ELR (cell line): ENCODE results near the gene EIF4G1.

ENCODE experiments used
- DNase-seq: peaks from one replicate; pipeline ENCODE4 v3.0.0-alpha.2; 2015; ENCODE audit warnings: low read depth

Gene EIF4G1

DNA sequence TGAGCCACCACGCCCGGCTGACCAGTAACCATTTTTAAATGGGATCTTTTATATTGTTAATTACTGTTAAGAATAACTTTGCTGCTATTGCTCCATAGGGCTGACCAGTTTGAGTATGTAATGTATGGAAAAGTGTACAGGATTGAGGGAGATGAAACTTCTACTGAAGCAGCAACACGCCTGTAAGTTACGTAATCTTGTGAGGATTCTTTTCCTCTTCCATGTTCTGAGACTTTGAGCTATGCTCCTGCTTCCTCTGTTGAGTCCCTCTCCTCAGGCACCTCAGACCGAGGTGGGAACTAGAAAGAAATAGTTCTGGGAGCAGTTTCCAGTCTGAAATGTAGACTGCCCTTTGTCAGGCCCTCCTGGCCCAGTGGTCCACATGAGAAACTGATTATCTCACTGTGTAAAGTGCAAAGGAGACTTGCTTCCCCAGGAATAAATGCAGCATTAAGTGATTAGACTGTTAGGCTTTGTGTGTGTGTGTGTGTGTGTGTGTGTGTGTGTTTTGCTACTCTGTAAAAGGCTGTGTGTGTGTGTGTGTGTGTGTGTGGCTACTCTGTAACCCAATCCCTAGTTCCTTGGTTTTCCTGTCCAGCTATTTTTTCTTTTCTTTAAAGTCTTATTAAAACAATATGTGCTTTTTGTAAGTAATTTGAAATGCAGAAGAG, 52.3 kb downstream of the EIF4G1 start:
- DNase-seq, result no peak

DNA sequence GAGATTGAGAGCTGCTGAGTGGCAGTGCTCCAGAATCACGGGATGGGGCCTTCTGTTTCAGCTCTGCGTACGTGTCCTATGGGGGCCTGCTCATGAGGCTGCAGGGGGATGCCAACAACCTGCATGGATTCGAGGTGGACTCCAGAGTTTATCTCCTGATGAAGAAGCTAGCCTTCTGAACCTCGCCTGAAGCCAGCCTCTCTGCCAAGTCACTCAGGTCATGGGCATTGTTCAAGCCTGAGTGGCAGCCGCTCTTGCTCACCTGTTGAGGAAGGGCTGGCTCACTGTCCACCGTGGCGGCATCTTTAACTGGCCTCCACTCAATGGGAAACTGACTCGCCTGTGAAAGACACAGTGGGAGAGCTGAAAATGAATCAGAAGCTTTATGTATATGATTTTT, 53.7 kb downstream of the EIF4G1 start:
- DNase-seq, result no peak

DNA sequence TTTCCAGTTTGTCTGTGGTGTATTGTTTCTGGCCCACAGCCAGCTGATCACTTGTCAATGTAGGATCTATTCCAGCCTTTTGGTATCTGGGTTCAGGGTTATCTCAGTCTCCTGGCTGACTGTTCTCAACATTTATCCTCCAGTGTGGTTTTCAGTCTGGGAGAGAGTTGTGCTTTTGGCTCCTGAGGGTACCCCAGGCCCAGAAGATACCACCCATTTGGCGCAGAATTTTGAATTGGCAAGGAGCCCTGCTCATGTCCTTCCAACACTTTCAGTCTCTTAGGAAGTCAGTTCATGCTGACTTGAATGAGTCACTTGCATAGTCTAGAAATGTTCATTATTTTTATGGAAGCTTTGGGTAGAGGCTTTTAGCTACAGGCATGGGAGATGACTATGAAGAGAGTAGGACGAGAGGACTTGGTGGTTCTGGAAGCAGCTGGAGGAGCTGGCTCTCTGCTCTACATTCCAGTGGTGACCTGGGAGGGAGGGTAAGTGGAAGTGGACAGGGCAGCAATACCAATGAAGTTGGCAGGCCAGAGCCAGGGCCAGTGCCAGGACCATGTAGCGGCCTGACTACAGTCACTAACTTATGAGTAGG, 54.3 kb downstream of the EIF4G1 start:
- peak; percentile 34 for DNase-seq

DNA sequence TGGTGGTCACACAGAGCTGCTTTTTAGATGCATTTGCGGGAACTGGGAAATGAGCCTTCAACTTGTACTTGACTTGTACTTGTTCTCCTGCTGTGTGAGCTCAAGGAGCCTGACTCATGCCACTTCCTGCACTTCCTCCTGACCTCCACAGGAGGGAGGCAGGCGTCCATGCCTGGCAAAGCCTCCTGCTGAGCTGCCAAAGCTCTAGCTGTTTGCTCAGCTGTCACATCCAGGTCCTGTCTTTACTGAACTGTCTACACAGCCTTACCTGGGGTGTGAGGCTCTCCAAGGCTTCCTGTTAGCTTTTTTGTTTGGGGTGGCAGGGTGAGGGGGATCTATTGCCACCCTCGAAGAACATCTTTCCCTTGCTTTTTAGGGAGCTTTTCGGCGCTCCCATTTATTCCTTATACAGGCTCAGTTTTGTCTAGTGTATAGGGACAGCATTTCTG, 57.2 kb downstream of the EIF4G1 start:
- peak; percentile 89 for DNase-seq

DNA sequence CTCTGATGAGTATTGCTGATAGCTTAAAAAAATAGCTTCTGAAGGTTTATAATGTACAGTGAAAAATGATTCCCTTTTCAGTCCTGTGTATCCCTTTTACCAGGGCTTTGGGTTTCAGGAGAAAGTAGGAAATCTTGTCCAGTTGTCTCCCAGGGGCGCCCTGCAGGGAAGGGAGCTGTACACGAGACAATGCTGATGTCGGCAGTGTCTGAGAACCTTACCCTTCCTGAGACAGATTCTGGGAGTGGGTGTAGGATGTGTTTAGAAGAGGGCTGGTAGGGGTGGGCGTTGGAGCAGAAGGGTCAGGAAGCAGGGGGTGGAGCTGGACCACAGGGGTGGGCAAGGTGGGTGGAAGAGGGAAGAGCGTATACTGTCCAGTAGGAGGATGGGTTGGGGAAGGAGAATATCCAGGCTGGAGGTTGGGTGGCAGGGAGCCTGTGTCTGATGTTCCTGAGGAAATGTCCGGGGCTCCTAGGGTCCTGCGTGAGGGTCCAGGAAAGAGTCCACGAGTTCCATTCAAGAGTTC, 58.0 kb downstream of the EIF4G1 start:
- no peak for DNase-seq

DNA sequence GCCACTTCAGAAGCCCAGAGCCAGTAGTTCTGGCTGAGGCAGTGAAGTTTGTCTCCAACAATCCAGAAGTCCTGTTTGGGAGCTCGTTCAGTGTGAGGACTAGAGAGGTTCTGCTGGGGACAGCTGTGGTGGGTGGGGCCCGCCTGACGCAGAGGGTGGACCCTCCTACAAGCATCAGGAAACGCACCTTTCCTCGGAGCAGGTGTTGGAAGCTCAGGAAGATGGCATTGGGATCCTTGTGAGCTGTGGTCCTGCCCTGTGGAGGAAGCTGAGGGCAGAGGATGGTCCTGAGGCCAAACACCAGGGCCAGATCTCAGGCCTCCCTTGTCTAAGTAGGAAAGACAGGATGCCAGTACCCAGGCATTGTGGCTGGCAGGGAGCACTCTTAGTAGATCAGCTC, 58.5 kb downstream of the EIF4G1 start:
- DNase-seq, result no peak

DNA sequence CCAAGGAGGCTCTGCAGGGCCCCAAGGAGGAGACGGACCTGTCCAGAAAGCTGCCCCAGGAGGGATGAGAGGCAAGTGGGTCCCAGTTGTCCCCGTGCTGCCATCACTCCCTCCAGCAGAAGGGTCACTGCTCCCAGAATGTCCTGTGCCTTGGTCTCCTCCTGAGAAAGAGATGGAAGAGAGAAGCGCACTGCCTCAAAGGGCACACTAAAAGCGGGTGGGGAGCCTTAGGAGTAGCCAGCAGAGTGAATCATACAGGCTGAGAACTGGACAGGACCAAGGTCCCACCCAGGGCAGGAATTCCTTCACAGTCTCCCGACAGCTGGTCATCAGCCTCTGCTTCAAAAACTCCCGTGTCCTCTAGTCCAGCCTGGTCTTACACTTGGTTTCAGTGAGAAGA, 59.0 kb downstream of the EIF4G1 start:
- DNase-seq, result peak; percentile 28

DNA sequence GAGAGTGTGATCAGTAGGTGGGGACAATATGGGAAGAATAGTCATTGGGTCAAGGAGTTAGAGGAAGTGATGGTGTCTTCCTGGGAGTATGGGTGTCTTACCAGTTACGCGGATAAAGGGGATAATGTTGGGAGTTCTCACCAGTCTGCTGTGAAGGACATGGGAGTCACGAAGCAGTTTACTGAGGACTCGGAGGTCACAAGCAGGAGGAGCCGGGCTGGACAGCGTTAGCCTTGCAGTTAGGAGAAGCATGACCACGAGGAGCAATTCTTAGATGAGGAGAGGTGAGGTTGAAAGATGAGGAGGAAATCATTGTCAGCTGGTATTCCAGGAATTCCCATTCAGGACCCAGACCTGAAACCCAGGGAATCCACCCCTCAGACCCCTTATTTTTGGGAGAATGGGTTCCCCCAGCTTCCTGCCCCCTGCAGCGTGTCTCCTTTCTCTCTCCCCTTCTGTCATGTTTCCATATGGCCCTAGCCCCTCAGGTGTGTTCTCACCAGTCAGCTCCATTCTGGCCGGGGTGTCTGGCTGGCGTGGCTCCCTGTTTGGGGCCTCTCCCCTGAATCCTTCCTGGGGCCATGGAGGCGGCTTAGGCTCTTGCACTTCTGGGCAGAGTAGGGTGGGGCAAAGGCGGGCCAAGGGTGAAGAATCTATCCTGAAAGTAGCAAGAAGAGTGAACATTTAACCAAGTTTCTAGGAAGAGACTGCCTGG, 61.5 kb downstream of the EIF4G1 start:
- no peak for DNase-seq

DNA sequence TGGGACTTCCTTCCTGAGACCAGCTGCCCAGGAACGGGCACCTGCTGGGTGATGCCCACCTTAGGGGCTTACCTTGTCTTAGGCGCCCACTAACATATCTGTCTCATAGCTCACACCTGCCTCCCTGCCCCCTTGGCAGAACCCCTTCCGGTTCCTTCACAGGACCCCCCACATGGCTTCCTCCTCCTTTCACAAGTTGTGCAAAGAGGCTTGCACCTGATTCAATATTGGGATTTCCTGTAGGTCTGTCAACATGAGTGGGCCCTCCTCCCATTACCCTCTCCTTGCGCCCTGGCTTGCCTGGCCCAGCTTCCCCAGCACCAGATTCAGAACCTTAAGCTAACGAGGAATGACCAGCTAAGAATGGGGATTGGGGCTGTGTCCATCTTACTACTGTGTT, 63.0 kb downstream of the EIF4G1 start:
- no peak for DNase-seq

DNA sequence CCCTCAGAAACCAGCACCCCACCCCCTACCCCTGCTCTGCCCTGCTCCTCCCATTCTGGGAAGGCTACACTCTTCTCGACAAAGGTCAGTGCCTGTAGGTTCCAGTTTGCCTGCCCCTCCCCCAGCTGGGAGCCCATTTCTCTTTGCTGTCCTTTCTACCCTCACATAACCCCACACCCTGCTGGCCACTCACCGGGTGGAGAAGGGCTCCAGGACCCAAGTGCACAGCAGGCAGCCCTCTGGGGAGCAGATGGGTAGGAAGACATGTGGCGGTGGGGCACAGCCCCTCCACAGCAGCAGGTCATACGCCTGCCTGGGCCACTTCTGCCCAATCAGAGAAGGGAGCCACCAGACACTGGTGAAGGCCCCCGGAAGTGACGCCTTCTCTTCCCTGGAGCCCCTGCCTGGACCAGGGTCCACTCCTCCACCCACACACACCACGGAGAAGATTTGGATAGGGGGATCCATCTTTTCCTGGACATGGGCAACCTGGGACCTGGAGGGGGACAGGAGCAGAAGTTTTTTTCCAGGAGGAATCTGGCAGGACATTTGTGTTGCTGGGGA, 63.6 kb downstream of the EIF4G1 start, which contains the start of gene THPO:
TSS of gene THPO (minus strand) at position 326 of the 564 bp plus-strand sequence. CDS start 1,948 bp downstream, outside the sequence.
- DNase-seq, result no peak

DNA sequence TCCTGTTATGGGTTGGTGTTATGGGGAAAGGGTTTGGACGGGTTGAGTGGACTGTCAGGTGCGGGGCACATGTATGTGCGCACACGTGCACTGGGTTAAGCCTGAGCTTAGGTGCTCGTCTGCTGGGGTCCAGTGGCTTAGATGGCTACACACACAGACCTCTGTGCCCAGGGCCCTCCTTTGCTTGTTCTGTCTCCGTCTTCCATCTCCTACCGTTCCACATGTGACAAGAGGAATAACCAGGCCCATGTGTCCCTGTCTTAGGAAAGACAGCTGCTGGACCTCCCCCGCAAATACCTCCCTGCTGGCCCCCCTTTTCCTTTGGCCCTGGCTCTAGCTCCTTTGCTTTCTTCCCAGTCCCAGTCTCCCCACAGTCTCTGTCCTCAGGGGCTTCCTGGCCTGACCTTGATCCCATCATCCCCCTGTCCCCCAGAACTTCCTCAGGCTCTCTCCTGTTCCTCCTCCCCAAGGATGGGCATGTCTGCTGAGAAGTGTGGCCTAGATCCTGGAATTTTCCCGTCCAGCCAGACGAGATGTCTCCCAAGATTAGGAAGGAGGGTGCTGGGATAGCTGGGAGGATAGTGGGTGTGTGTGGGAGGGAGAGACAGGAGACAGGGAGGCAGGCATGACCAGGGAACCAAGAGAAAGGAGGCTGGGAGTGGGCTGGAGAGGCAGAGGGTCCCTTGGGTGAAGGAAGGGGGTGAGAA, 64.4 kb downstream of the EIF4G1 start:
- no peak for DNase-seq

DNA sequence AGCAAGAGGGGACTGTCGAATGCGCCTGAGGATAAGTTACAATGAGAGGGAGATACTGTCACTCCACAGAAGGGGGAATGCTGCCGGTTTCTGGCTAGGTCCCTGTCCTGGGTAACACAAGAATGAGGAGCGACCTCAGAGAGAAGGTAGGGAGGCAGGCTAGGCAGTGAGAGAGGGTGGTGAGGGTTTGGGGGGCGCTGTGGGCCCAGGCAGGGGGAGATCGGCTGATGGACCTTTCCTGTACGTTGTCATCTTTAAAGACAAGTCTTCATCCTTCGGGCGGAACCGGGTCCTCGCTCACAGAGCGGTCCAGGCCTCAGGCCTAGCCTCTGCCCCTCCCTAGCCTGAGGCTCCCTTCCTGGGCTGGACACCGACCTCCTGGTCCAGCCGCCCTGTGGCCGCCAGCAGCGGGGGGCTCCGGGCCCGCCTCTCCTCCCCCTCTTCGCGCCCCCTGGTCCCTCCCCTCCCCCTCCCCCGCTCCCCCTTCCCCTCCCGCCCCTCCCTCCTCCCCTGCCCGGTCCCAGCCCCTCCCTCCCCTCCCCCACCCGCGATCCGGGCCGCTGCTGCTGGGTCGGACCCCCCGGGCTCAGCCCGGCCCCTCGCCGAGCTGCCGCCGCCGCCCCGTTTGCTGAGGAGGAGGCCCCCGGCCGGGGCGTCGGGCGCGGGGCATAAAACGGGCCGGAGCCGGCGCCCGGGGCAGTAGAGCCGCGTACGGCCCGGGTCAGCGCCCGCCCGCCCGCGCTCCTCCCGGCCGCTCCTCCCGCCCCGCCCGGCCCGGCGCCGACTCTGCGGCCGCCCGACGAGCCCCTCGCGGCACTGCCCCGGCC, 65.2 kb downstream of the EIF4G1 start, which contains the start of gene CHRD:
TSS of gene CHRD (plus strand) at position 697 of the 827 bp plus-strand sequence. CDS start 265 bp downstream, outside the sequence.
- DNase-seq, result no peak

DNA sequence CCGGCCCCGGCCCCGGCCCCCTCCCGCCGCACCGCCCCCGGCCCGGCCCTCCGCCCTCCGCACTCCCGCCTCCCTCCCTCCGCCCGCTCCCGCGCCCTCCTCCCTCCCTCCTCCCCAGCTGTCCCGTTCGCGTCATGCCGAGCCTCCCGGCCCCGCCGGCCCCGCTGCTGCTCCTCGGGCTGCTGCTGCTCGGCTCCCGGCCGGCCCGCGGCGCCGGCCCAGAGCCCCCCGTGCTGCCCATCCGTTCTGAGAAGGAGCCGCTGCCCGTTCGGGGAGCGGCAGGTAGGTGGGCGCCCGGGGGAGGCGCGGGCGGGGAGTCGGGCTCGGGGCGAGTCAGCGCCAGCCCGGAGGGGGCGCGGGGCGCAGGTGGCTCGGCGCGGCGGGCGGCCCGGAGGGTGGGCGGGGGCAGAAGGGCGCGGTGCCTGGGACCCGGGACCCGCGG, 65.8 kb downstream of the EIF4G1 start:
- DNase-seq, result peak; percentile 42

DNA sequence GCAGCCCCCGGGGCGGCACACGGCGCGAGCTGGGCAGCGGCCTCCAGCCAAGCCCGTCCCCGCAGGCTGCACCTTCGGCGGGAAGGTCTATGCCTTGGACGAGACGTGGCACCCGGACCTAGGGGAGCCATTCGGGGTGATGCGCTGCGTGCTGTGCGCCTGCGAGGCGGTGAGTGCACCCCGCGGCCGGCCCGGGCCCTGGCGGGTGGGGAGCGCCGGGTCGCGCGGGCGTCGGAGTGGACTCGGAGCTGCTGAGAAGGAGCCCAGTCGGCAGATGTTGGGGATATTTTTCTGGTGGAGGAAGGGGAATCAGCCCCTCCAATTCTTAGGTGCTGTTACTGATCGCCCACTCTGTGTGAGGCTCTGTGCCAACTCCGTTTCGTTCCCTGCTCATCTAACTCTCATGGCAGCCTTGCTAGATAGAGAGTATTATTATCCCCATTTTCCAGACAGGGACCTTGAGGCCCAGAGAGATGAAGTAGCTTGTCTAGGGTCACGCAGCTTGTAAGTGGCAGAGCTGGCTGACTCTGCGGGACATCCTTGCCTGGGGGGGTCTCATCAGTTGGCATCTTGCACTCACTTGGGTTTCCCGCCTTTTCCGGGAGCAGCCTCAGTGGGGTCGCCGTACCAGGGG, 66.3 kb downstream of the EIF4G1 start:
- no peak for DNase-seq

DNA sequence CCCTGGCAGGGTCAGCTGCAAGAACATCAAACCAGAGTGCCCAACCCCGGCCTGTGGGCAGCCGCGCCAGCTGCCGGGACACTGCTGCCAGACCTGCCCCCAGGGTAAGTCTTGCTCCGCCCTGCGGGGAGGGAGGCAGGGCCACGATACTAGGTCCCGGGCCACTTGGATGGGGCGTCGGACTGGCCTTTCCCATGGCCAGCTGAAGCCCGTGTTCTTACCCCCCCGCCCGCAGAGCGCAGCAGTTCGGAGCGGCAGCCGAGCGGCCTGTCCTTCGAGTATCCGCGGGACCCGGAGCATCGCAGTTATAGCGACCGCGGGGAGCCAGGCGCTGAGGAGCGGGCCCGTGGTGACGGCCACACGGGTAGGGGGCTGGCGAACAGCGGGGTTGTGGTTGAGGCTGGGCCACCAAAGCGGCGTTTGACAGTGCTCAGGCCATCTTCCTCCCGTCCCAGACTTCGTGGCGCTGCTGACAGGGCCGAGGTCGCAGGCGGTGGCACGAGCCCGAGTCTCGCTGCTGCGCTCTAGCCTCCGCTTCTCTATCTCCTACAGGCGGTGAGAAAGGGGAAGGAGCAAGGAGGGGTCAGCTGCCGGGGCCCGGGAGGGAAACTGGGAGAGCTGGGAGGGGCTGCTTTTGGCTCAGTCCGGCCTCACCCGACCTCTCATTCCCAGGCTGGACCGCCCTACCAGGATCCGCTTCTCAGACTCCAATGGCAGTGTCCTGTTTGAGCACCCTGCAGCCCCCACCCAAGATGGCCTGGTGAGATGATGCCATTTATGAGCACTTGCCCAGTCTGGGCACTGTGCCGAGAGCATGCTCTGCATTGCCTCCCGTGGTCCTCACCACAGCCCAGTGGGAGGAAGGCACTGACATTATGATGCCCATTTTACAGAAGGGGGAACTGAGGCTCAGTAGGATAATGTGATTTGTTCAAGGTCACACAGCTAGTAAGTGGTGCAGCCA, 67.1 kb downstream of the EIF4G1 start:
- DNase-seq, result no peak

DNA sequence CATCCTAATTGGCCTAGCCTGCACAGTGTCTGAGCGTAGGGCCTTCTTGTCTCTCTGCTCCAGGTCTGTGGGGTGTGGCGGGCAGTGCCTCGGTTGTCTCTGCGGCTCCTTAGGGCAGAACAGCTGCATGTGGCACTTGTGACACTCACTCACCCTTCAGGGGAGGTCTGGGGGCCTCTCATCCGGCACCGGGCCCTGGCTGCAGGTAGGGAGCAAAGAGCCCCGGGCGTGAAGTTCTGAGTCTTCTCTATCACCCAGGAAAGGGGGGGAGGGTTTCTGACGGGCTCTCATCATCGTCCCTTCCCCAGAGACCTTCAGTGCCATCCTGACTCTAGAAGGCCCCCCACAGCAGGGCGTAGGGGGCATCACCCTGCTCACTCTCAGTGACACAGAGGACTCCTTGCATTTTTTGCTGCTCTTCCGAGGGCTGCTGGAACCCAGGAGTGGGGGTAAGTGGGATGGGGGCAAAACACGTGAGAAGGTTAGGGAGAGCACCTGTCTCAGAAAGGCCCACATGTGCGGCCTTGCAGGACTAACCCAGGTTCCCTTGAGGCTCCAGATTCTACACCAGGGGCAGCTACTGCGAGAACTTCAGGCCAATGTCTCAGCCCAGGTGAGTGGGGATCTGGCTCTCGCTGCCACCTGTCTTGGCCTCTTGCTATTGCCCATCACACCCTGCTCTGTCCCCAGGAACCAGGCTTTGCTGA, 68.1 kb downstream of the EIF4G1 start:
- no peak for DNase-seq

DNA sequence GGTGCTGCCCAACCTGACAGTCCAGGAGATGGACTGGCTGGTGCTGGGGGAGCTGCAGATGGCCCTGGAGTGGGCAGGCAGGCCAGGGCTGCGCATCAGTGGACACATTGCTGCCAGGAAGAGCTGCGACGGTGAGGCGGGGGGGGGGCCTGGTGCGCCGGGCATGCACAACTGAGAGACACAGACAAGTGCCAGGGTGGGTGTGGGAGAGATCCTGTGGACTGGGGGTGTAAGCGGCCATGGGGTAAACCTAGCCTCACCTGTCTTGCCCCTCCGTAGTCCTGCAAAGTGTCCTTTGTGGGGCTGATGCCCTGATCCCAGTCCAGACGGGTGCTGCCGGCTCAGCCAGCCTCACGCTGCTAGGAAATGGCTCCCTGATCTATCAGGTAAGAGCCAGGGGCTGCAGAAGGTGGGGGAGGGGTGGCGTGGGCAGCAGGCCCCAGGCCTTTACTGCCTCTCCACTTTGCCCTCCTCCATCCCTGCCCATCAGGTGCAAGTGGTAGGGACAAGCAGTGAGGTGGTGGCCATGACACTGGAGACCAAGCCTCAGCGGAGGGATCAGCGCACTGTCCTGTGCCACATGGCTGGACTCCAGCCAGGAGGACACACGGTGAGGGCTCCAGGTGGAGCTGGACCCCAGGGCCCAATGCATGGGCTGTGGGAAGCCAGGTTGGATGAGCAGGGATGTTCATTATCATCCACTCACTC, 68.8 kb downstream of the EIF4G1 start:
- no peak for DNase-seq

DNA sequence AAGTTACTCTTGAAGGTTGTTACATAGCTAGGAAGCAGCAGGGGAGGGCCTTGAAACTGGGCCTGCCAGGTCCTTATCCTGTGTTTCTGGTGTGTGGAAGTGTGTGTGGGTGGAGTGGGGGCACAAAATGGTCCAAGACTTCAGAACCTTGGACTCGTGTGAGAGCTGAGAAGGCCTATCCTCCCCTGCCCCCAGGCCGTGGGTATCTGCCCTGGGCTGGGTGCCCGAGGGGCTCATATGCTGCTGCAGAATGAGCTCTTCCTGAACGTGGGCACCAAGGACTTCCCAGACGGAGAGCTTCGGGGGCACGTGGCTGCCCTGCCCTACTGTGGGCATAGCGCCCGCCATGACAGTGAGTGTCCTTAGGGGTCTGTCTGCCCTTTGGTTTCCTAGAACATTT, 69.9 kb downstream of the EIF4G1 start:
- no peak for DNase-seq
